Spleen (tissue), 11 donors: ENCODE measurements around the gene FAM117B. TPM values are rescaled to one million over a fixed set of nuclear protein-coding genes. Genes with fewer than 3 reads are reported as not detected.
A peak's percentile ranks its signal among the peaks of the same experiment; 100 is the strongest.

Experiments used
- DNase-seq: peaks from one replicate; pipeline ENCODE4 v3.0.0-alpha.2; 2020
- H3K27ac ChIP-seq, 8 donors: fragments of 200-600 bp; sonication (generic) in 7 of 8; 1 replicate in 4 of 8; 2 replicates in 4 of 8; pipeline versions ENCODE4 v1.5.0 to v1.8.0; 2016 to 2021; ENCODE audit warnings: inconsistent platforms in 4 of 8, mild to moderate bottlenecking in 4 of 8, moderate library complexity in 1 of 8
- H3K27me3 ChIP-seq, 7 donors: fragments of 200-600 bp; sonication (generic) in 6 of 7; replicated peaks in 1 of 7; 1 replicate in 4 of 7; 2 replicates in 3 of 7; pipeline versions ENCODE4 v1.5.0 to v1.8.0; 2016 to 2021; ENCODE audit warnings: inconsistent platforms in 3 of 7, mild to moderate bottlenecking in 1 of 7
- H3K36me3 ChIP-seq, 6 donors: fragments of 200-600 bp; sonication (generic) in 5 of 6; 1 replicate in 4 of 6; 2 replicates in 2 of 6; pipeline versions ENCODE4 v1.5.0 to v1.8.0; 2016 to 2021; ENCODE audit warnings: inconsistent platforms in 2 of 6
- H3K4me1 ChIP-seq, 6 donors: fragments of 200-600 bp; sonication (generic) in 5 of 6; 1 replicate in 3 of 6; 2 replicates in 3 of 6; pipeline versions ENCODE4 v1.5.0 to v1.8.0; 2016 to 2021; ENCODE audit warnings: inconsistent platforms in 3 of 6
- H3K4me3 ChIP-seq, 8 donors: fragments of 200-600 bp; sonication (generic) in 7 of 8; 1 replicate in 4 of 8; 2 replicates in 4 of 8; pipeline versions ENCODE4 v1.5.0 to v1.8.0; 2016 to 2021; ENCODE audit warnings: inconsistent platforms in 4 of 8, mild to moderate bottlenecking in 4 of 8, moderate library complexity in 2 of 8
- H3K9me3 ChIP-seq, 8 donors: fragments of 200-600 bp; sonication (generic) in 7 of 8; 1 replicate in 4 of 8; 2 replicates in 4 of 8; pipeline versions ENCODE4 v1.5.0 to v1.8.0; 2016 to 2021; ENCODE audit warnings: inconsistent platforms in 4 of 8
- POLR2A ChIP-seq, 3 donors: fragments of 450-650 bp; IDR thresholded peaks; one replicate each; pipeline ENCODE4 v1.5.1; 2017; ENCODE audit warnings: antibody characterized with exemption in 3 of 3, mild to moderate bottlenecking in 1 of 3
- POLR2AphosphoS5 ChIP-seq, 3 donors: sonication (generic); formaldehyde crosslinking; IDR thresholded peaks; one replicate each; pipeline ENCODE4 v1.5.1; 2017; ENCODE audit warnings: antibody characterized with exemption in 3 of 3
- WGBS, 5 donors: extraction: QIAGEN DNeasy Blood & Tissue Kit in 3 of 5; methylation state at CpG; one replicate each; pipeline versions ENCODE4 v1.1.5 to v1.1.7; 2013 to 2018; 5-methylcytosine and 5-hydroxymethylcytosine counted together
- intact Hi-C: fragments of 100-400 bp; cut with DNase I; formaldehyde crosslinking; loops from one replicate; pipeline ENCODE4 v1.15.0; 2023; ENCODE audit warnings: low total_unique reads
- polyA plus RNA-seq, 3 donors: library from polyadenylated mRNA; stranded (reverse); fragments of 200-250 nt; gene quantifications; one replicate each; pipeline ENCODE4 v1.2.1, GENCODE V29; 2013
- total RNA-seq, 7 donors: library from RNA; depleted of rRNA in 3 of 7; stranded (reverse); fragments of >200 nt in 3 of 7; fragmentation: NEBNext Ultra II Directional in 4 of 7; extraction: Animal tissue kit (Norgen Biotek cat#: 25700) in 4 of 7; gene quantifications; one replicate each; pipeline versions ENCODE4 v1.1.0 to v1.2.1, GENCODE V29; 2016 to 2021
- TF ChIP-seq, protein P1 (sequence below), 11 experiments: fragments of 200-600 bp in 7 of 11; fragments of 450-650 bp in 4 of 11; sonication (generic) in 4 of 11; IDR thresholded peaks in 8 of 11; conservative IDR thresholded peaks in 3 of 11; 1 replicate in 7 of 11; 2 replicates in 4 of 11; pipeline versions ENCODE4 v1.4.0 to v1.8.0; 2016 to 2021; ENCODE audit warnings: antibody characterized with exemption in 11 of 11, inconsistent platforms in 4 of 11, mild to moderate bottlenecking in 1 of 11
- donor health status: healthy with polysubstance abuse.
- donor health status: DM: no; HTN: no; CAD: no; lungs with moderate emphysema.
- donor health status: DM: no; HTN: no; CAD: no.
- donor health status: Bipolar disorder and iron deficiency.
- donor health status: healthy.
- donor health status: DM: no; HTN: no; CAD: no.
- donor health status: DM: yes; HTN: yes; CAD: no.

Gene FAM117B
- total and polyA plus RNA-seq, 10 donors, result 4.8 to 28.0 (median 15.1) TPM

DNA sequence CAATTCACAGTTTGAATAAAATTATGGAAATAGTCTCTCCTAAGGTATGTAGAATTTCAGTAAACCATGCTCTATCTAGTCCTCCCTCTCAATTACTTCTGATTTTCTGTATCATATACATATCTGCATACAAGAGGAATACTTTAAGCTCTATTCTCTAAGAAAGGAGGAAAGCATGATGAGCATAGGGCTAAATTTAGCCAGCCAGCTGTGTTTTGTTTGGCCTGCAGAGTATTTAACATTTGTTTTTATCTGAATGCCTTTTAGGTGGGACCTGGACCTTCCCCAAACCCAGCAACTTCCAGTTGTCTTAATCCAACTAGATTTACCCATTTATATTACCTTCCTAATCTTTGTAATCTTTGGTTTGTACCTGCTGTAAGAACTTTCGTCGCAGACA, 42.2 kb upstream of the FAM117B start:
- Histone ChIP-seq H3K4me3 (no peak overlapping the region), H3K27me3 (no peaks in the 10 kb centered on the region), H3K36me3 (no peaks in the 10 kb centered on the region), H3K4me1 (peaks cover 6 to 11% (median 9%) of the 10 kb centered on the region in 6 donors), H3K9me3 (no peaks in the 10 kb centered on the region), H3K27ac (no peak overlapping the region)
- TF ChIP-seq, protein P1, sequence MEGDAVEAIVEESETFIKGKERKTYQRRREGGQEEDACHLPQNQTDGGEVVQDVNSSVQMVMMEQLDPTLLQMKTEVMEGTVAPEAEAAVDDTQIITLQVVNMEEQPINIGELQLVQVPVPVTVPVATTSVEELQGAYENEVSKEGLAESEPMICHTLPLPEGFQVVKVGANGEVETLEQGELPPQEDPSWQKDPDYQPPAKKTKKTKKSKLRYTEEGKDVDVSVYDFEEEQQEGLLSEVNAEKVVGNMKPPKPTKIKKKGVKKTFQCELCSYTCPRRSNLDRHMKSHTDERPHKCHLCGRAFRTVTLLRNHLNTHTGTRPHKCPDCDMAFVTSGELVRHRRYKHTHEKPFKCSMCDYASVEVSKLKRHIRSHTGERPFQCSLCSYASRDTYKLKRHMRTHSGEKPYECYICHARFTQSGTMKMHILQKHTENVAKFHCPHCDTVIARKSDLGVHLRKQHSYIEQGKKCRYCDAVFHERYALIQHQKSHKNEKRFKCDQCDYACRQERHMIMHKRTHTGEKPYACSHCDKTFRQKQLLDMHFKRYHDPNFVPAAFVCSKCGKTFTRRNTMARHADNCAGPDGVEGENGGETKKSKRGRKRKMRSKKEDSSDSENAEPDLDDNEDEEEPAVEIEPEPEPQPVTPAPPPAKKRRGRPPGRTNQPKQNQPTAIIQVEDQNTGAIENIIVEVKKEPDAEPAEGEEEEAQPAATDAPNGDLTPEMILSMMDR (IDR thresholded peaks at IDR 0.05 in 8 of 11, conservative IDR thresholded peaks at IDR 0.05 in 3 of 11), result no peak
- TF ChIP-seq POLR2A (IDR thresholded peaks at IDR 0.05) (no peak), POLR2AphosphoS5 (IDR thresholded peaks at IDR 0.05) (no peak)
- 90 to 97% (median 94%) methylated on average over 2 of the region's 2 CpGs for WGBS, 5 donors
- intact Hi-C loops, result no loop called here
- no peak for DNase-seq

DNA sequence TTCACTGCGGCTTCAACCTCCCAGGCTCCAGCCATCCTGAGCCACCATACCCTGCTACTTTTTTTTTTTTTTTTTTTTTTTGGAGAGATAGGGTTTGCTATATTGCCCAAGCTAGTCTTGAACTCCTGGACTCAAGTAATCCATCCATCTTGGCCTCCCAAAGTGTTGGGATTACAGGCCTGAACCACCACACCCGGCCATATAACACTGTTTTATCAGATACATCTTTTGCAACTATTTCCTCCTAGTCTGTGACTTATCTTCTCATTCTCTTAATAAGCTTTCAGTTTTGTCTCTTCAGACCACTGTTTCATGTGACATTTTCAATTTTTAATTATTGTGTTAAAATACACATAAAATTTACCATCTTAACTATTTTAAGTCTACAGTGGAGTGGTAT, 35.7 kb upstream of the FAM117B start:
- Histone ChIP-seq H3K27ac (peak overlapping the region; percentile 2 to 74 (median 52)), H3K36me3 (no peaks in the 10 kb centered on the region), H3K4me3 (no peak overlapping the region), H3K27me3 (no peaks in the 10 kb centered on the region), H3K9me3 (no peaks in the 10 kb centered on the region), H3K4me1 (peaks cover 0 to 14% (median 2%) of the 10 kb centered on the region in 6 donors)
- 78 to 97% (median 89%) methylated on average over 2 of the region's 2 CpGs for WGBS, 5 donors
- TF ChIP-seq POLR2A (IDR thresholded peaks at IDR 0.05) (no peak), POLR2AphosphoS5 (IDR thresholded peaks at IDR 0.05) (no peak)
- TF ChIP-seq, protein P1 (IDR thresholded peaks at IDR 0.05 in 8 of 11, conservative IDR thresholded peaks at IDR 0.05 in 3 of 11), result no peak
- DNase-seq, result no peak
- intact Hi-C loops, result no loop called here

DNA sequence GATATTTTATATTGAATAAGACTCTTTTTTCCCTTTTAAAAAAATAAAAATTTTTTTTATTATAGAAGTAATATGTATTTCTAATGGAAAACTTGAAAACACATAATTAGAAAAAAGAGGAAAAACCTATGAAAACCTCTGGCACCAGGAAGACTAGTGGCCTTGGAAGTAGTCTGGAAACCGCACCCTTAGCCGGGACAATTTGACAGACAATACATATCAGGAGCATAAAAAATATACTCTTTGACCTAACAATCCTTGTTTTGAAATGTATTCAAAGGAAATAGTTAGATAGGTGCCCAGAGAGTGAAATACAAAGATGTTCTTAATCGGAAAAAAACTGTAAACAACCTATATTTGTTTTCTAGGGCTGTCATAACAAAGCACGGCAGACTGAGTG, 34.9 kb upstream of the FAM117B start:
- no peak overlapping the region for H3K4me3 ChIP-seq
- peak overlapping the region in 7 of 8 donors; percentile 2 to 74 (median 60) for H3K27ac ChIP-seq
- TF ChIP-seq, protein P1 (IDR thresholded peaks at IDR 0.05 in 8 of 11, conservative IDR thresholded peaks at IDR 0.05 in 3 of 11), result no peak
- no peak for TF ChIP-seq POLR2A (IDR thresholded peaks at IDR 0.05)
- no peak for TF ChIP-seq POLR2AphosphoS5 (IDR thresholded peaks at IDR 0.05)
- intact Hi-C loops, result no loop called here
- no peaks in the 10 kb centered on the region for H3K9me3 ChIP-seq
- WGBS, 5 donors, result 58 to 85% (median 80%) methylated on average over 4 of the region's 4 CpGs
- H3K27me3 ChIP-seq, result no peaks in the 10 kb centered on the region
- peaks cover 0 to 14% (median 2%) of the 10 kb centered on the region in 6 donors for H3K4me1 ChIP-seq
- no peaks in the 10 kb centered on the region for H3K36me3 ChIP-seq
- no peak for DNase-seq

DNA sequence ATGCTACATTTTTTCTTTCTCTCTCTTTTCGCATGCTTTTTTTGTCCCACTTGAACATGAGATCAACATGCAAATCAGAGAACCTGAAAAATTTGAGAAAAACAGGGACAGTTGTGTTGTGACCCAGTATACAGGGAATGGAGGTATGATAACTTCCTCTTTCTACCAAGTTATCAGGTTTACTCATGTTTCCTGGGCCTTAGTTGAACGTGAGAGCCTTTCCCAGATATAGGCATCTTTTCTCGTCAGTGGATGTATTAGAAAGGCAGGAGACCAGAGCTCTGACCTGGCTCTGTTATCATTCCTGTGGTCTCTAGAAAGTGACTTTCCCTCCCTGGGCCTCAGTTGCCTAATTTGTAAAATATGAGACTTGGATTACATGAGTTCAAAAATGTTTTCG, 30.1 kb upstream of the FAM117B start:
- Histone ChIP-seq H3K4me3 (no peak overlapping the region), H3K27ac (no peak overlapping the region), H3K9me3 (no peaks in the 10 kb centered on the region), H3K27me3 (no peaks in the 10 kb centered on the region), H3K36me3 (no peaks in the 10 kb centered on the region), H3K4me1 (peaks cover 0 to 31% (median 10%) of the 10 kb centered on the region in 6 donors)
- WGBS, 5 donors, result 55 to 73% (median 67%) methylated on average over 4 of the region's 4 CpGs
- DNase-seq, result no peak
- intact Hi-C loops, result no loop called here
- TF ChIP-seq, protein P1 (IDR thresholded peaks at IDR 0.05 in 8 of 11, conservative IDR thresholded peaks at IDR 0.05 in 3 of 11), result no peak
- TF ChIP-seq POLR2A (IDR thresholded peaks at IDR 0.05) (no peak), POLR2AphosphoS5 (IDR thresholded peaks at IDR 0.05) (no peak)
